ENCODE measurements around the gene ANGPTL8.

Gene ANGPTL8

GRCh38 chr19:11199517-11199916, 39.9 kb upstream of the ANGPTL8 start:
- no peaks in the 10 kb centered on the region for H4K20me1 ChIP-seq (ENCODE audit: control insufficient read depth, insufficient read depth, low read depth, low read length)
- H3K9me2 ChIP-seq (replicated peaks; ENCODE audit: control insufficient read depth, low read length), result no peaks in the 10 kb centered on the region
- peaks cover 26% of the 10 kb centered on the region for H3K79me2 ChIP-seq (ENCODE audit: control insufficient read depth, low read length)
- TF ChIP-seq EZH2phosphoT487 (IDR thresholded peaks at IDR 0.05; ENCODE audit: borderline replicate concordance, low read length) (no peak), CTCF (IDR thresholded peaks at IDR 0.05; ENCODE audit: low read depth, low read length, poor library complexity, severe bottlenecking) (no peak)
- H3K4me1 ChIP-seq (ENCODE audit: control insufficient read depth, low read length), result peaks cover 42% of the 10 kb centered on the region
- peaks cover 27% of the 10 kb centered on the region for H3K36me3 ChIP-seq (ENCODE audit: control insufficient read depth, low read length)
- H3K4me3 ChIP-seq (ENCODE audit: low read length), result no peak overlapping the region
- H3F3A ChIP-seq (ENCODE audit: control insufficient read depth, insufficient read depth), result peaks cover 15% of the 10 kb centered on the region
- no peaks in the 10 kb centered on the region for H3K9me3 ChIP-seq (ENCODE audit: control insufficient read depth, insufficient read depth, low read length)
- no peak overlapping the region for H3K4me2 ChIP-seq (ENCODE audit: low read length)
- no peaks in the 10 kb centered on the region for H3K27me3 ChIP-seq (ENCODE audit: control insufficient read depth, low read length)
- no peak overlapping the region for H3K27ac ChIP-seq (ENCODE audit: low read depth, low read length)

GRCh38 chr19:11200015-11200574, 39.3 kb upstream of the ANGPTL8 start:
- Histone ChIP-seq H3K9me3 (ENCODE audit: control insufficient read depth, insufficient read depth, low read length) (no peaks in the 10 kb centered on the region), H3K27me3 (ENCODE audit: control insufficient read depth, low read length) (no peaks in the 10 kb centered on the region), H4K20me1 (ENCODE audit: control insufficient read depth, insufficient read depth, low read depth, low read length) (no peaks in the 10 kb centered on the region), H3F3A (ENCODE audit: control insufficient read depth, insufficient read depth) (peaks cover 15% of the 10 kb centered on the region), H3K36me3 (ENCODE audit: control insufficient read depth, low read length) (peaks cover 23% of the 10 kb centered on the region), H3K79me2 (ENCODE audit: control insufficient read depth, low read length) (peaks cover 22% of the 10 kb centered on the region), H3K4me3 (ENCODE audit: low read length) (no peak overlapping the region), H3K27ac (ENCODE audit: low read depth, low read length) (no peak overlapping the region), H3K9me2 (replicated peaks; ENCODE audit: control insufficient read depth, low read length) (no peaks in the 10 kb centered on the region), H3K4me2 (ENCODE audit: low read length) (no peak overlapping the region), H3K4me1 (ENCODE audit: control insufficient read depth, low read length) (peaks cover 36% of the 10 kb centered on the region)
- no peak for TF ChIP-seq CTCF (IDR thresholded peaks at IDR 0.05; ENCODE audit: low read depth, low read length, poor library complexity, severe bottlenecking)
- TF ChIP-seq EZH2phosphoT487 (IDR thresholded peaks at IDR 0.05; ENCODE audit: borderline replicate concordance, low read length), result no peak

- H3K9me2 ChIP-seq (replicated peaks; ENCODE audit: control insufficient read depth, low read length), result no peaks in the 10 kb centered on the region
- H3K4me3 ChIP-seq (ENCODE audit: low read length), result no peak overlapping the region
- H3K9me3 ChIP-seq (ENCODE audit: control insufficient read depth, insufficient read depth, low read length), result no peaks in the 10 kb centered on the region
- H3K4me1 ChIP-seq (ENCODE audit: control insufficient read depth, low read length), result peaks cover 31% of the 10 kb centered on the region
- no peaks in the 10 kb centered on the region for H4K20me1 ChIP-seq (ENCODE audit: control insufficient read depth, insufficient read depth, low read depth, low read length)
- TF ChIP-seq CTCF (IDR thresholded peaks at IDR 0.05; ENCODE audit: low read depth, low read length, poor library complexity, severe bottlenecking) (no peak), EZH2phosphoT487 (IDR thresholded peaks at IDR 0.05; ENCODE audit: borderline replicate concordance, low read length) (no peak)
- no peak overlapping the region for H3K27ac ChIP-seq (ENCODE audit: low read depth, low read length)
- H3K4me2 ChIP-seq (ENCODE audit: low read length), result no peak overlapping the region
- H3K27me3 ChIP-seq (ENCODE audit: control insufficient read depth, low read length), result no peaks in the 10 kb centered on the region
- peaks cover 9% of the 10 kb centered on the region; the same call in 1 of the 2 replicates for H3F3A ChIP-seq (ENCODE audit: control insufficient read depth, insufficient read depth)
- peaks cover 14% of the 10 kb centered on the region for H3K79me2 ChIP-seq (ENCODE audit: control insufficient read depth, low read length)
- peaks cover 17% of the 10 kb centered on the region for H3K36me3 ChIP-seq (ENCODE audit: control insufficient read depth, low read length)
These were observed 38.5 kb upstream of the ANGPTL8 start for GRCh38 chr19:11200931-11201330.
